NCI-H524 (cell line): Measurements from ENCODE around the gene INTS7.
"Not testable (repeated sequence)": the region's sequence is repeated elsewhere in the genome, so short reads cannot be mapped to it uniquely, and the experiment has no call there.

ENCODE experiments used
- DNase-seq, 2 experiments: peaks; one replicate each; lab custom pipeline; 2025; lab: John Stamatoyannopoulos, UW

INTS7 gene

DNA sequence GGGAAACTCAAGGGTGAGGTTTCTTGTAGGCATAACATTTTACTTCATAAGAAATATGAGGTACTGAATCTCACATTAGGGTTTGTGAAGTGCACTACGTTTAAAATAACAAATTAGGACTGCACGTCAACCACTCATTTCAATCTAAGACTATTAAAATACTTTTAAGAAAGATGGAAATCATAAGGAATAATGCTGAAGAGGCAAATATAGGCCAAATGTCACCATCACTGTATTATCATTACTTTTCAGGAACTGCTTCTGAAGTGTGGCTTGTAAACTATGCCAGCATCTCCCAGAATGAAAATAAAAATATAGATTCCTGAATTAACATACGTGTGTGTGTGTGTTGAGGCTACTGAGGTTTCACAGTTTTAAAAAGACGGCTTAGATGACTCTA is 56.8 kb downstream of the INTS7 start:
- no peak for DNase-seq

DNA sequence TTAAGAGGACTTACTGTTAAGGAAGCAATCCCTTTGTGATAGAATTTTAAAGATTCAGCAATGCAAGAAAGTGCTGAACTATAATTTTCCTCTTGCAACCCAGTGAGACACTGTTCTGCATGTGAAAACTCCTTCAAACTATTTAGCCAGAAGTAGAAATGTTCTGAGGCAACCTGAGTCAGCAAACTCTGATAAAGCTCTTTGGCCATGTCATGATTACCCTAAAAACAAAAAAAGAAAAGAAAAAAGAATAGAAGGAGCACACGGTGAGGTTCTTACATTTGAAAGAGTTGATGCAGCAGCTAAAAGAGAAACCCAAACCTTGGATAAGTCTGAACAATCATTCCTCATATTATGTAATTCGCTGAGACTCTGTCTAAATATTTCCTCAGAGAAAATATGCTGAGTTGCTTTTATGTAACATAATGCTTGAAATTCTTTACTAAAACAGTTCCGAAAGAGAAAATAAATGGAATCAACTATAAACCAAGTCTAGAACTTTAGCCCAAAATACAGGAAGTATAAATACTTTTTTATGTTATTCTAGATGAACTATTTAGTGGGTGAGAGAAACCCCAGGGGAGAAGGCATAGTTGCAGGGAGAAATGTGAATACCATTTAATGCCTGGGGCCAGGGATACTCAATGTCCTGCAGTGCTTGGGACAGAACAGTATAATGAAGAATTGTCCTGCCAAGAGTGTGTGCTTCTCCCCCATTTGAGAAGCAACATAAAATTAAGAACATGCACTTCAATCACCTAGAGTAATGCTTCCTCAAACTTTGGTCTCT is 60.0 kb downstream of the INTS7 start:
- no peak for DNase-seq

DNA sequence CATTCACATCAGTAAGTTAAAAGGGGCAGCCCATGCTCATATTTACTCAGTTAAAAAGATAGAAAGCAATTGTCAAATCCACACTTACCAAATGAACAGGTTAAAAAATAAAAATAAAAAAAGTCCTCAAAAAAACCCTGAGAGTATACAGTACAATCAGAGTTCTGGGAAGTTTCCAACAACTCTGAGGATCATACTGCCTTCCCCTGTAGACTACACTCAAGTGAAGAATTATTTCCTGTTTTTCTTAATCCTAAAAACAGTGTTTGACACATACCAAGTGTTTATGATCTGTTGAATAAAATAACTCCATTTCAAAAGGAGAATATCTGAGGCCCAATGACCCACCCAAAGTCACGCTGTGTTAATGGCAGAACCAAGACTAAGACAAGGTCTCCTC is 61.8 kb downstream of the INTS7 start:
- no peak for DNase-seq

DNA sequence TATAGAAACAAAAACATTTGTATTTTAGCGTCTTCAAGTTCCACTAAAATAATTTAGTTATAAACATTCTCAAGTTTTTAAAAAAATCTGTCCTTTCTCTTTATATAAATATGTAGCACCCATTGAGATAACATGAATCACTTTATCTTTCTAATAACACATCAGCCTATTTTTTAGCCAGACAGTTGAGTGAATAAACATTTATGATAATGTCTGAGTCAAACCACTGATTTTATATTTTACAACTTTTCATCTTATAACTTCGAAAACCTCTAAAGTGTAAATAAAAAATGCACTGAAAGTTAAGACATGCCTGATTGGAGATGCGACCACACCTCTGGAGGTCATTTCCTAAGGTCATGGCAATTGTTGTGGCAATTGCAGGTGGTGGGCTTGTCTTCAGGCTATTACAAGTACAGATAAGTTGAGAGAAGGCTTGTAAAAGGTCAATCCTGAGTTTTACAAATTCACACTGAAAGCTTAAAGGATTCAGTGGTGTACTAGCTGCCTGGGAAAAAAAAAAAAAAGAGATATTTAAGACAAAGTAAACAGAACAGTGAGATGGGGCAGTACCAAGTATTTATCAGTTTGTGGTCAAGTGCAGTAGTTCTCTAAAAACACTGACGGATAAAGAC is 67.0 kb downstream of the INTS7 start:
- DNase-seq = no peak

DNA sequence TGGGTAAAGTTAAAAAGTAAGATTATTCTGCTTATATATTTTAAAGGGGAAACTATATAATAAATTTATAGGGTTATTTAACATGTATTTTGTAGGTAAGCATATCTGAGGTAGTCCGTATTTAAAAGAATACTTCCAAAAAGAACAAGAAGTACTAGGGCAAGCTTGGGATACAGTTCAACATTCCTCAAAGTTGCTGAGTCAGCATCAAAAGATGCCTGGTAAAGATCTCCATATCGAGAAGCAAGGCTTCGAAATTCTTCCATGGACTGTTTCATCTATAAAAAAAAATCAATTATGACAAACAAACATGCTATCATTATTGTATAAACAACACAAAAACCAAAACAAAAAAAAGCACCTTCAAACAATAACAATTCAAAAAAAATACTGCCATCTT is 67.7 kb downstream of the INTS7 start:
- no peak for DNase-seq

DNA sequence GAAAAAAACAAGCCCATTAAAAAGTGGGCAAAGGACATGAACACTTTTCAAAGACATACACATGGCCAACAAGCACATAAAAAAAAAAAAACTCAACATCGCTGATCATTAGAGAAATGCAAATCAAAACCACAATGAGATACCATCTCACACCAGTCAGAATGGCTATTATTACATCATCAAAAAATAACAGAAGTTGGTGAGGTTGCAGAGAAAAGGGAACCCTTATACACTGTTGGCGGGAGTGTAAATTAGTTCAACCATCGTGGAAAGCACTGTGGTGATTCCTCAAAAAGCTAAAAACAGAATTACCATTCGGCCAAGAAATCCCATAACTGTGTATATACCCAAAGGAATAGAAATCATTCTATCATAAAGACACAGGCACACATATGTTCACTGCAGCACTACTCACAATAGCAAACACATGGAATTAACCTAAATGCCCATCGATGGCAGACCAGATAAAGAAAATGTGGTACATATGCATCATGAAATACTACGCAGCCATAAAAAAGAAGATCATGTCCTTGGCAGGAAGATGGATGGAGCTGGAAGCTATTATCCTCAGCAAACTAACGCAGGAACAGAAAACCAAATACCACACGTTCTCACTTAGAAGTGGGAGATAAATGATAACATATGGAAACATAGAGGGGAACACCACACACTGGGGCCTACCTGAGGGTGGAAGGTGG is 70.1 kb downstream of the INTS7 start:
- DNase-seq = no peak

DNA sequence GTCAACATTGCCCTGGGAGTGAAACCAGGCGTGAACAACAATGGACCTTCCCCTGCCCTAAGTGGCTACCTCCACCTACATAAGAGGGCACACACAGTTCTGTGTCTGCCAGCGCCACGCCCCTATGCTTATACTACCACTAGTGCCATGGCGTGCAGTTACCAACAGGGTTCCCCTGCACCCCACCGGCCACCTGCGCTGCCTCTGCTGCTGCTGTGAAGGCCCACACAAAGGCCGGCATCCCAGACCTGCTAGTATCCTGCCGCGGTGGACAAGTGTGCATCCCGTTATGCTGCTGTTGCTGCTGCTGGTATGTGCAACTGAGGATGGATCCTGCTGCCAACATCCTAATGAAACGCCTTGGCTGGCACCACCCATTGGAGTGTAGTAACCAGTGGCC is 75.7 kb downstream of the INTS7 start:
- DNase-seq = no peak

DNA sequence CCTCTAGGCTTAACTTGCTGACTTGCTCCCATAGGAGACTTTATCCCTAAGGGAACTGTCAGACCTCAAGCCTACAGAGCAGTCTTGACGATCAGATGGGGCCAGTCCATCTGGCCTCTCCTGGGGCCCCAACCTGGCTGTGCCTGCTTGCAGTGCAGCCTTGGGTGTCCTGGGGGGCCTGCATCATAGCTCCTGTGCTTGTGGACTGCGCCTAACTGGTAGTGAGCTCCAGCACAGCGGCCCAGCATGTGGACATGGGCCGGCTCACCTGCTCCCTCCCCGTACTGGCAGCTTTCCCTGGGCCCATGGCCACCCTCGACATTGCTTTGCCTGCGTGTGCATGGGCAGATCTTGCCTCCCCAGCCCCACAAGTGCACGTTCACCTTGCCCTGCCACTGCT is 76.1 kb downstream of the INTS7 start:
- DNase-seq = no peak

DNA sequence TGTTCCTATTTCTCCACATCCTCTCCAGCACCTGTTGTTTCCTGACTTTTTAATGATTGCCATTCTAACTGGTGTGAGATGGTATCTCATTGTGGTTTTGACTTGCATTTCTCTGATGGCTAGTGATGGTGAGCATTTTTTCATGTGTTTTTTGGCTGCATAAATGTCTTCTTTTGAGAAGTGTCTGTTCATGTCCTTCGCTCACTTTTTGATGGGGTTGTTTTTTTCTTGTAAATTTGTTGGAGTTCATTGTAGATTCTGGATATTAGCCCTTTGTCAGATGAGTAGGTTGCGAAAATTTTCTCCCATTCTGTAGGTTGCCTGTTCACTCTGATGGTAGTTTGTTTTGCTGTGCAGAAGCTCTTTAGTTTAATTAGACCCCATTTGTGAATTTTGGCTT is 81.3 kb downstream of the INTS7 start:
- DNase-seq = not testable (repeated sequence)

DNA sequence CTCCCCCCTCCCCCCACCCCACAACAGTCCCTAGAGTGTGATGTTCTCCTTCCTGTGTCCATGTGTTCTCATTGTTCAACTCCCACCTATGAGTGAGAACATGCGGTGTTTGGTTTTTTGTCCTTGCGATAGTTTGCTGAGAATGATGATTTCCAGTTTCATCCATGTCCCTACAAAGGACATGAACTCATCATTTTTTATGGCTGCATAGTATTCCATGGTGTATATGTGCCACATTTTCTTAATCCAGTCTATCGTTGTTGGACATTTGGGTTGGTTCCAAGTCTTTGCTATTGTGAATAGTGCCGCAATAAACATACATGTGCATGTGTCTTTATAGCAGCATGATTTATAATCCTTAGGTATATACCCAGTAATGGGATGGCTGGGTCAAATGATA is 81.8 kb downstream of the INTS7 start:
- not testable (repeated sequence) for DNase-seq

DNA sequence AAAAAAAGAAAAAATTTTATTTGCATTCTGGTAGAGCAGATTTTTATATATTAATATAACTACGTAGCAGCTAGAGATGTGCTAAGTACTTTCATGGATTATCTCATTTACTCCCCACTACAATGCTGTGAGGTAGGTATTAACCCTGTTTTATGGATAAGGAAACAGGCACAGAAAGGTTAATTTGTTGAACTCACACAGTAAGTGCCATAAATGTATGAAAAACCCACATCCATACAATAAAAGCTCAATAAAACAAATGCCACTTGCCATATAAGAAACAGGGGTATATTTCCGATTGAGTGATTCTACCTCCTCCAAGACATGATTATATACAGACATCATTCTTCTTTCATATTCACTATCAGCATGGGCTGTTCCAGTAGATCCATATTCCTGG is 83.1 kb downstream of the INTS7 start:
- DNase-seq = no peak

DNA sequence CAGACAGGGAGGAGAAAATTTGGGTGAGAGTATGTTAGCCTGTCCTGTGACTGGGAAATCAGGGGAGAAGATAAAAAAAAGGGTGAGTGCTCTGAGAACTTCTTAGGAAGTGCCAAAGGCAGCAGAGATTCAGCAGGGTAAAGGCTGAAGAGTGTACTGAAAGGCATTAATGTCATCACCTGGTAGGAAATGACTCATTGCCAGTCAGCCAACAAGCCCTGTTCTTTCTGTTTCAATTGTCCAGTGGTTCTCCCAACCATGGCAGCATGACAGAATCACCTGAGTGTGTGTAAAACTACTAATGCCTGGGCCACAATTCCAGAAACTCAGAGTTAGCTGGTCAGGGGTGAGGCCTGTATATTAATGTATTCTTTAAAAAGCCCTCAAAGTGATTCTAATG is 83.5 kb downstream of the INTS7 start:
- no peak for DNase-seq

DNA sequence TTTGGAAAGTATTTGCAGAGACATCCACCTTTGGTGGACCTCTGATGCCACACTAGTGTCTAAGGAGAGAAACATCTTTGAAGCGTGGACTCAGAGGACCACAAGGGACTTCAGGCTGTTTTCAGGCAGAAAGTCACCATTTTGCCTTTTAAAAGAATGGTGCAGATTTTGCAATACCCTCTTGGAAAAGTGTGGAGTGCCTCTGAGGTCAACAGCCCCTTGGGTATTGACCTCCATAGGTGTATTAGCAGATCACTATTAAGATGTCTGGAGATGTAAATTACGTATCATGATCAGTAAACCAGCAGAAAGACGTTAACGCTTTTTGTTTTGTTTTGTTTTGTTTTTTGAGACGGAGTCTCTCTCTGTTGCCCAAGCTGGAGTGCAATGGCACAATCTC is 87.0 kb downstream of the INTS7 start:
- no peak for DNase-seq

DNA sequence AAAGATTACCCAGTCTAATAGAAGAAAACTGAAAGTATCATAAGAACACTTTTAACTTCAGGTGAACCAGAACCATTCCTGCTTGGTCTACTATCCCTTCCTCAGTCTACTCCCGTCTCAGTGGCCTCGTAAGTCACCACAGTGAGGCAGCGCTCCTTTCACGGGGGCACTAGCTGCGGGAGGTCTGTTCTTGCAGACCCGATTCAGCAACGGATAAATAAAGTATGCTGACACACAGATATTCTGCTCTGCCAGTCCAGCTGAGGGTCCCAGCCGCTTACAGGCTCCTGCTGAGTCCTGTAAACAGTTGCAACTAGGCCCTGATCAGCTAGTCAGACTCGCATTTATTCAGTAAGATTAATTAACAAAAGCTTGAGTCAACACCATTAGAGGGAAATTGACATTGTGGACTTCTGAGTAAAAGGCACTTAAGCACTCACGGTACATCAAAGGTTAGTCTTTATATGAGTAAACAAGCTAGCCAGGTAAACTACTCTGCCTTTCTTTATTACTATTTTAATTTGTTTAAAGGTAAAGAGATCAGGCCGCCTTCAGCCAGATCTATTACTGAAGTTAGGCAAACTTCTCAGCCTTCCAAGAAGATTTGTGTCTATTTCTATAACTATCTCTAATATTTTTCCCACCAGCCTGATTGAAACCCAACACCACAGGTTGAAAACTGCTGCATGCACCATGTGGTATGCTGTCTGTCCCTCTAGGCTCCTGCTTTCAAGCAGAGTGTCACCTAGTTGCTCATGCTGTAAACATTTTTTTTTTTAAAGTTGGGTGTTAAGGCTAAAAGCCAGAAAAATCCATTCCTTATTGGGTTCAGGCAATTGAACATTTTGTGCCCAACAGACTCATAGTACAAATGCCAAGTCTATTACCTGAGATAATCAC is 87.7 kb downstream of the INTS7 start:
- no peak for DNase-seq

DNA sequence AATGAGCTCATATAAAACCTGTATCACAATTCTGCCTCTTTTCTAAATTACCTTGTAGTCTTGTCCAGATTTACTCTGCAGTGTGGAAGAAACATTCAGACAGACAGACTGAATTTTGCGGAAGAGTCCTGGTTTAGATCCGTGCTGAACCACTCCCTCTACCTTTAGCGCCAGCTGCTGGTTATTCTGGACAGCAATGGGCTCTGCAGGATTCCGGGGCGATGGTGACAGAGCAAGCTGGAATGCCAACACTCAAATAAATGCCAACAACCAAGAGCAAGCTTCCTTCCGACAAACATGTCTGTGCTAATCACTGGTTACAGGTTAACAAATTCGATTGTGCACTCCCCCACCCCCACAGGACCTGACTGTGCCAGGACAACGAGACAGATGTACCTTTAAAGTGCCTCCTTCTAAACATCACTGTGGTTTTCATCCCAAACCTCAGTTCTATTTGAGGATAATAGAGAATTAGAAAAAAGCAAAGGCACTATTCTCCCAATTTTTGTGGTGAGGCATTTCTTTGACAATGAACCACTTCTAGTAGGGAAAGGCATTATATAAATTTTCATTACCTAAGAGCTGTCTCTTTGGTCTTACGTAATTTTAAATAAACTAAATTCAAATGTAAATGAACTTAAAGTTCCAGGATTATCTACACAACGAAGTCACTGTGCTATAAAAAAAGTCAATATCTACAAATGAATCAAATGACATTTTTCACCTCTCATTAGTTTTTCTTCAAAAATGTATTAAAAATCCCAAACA is 90.4 kb downstream of the INTS7 start:
- DNase-seq = peak in 1 of 2 experiments; percentile 1

DNA sequence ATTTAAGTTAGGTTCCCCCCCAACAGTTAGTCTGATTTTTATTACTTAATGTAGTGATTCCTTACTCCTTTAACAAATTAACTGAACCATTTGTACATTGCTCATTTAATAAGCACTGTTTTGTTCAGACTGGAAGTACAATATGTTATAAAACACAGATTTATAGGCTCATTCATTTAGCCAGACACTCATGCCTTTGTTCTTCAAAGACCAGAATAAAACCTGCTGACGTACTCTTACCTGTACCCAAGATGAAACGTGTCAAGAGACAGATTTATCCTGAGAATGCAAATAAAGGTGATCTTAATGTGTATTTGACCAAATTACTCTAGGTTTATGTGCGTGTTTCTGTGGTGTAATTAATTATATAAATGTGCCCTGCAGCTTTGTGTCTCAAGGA is 92.8 kb downstream of the INTS7 start:
- DNase-seq = no peak

DNA sequence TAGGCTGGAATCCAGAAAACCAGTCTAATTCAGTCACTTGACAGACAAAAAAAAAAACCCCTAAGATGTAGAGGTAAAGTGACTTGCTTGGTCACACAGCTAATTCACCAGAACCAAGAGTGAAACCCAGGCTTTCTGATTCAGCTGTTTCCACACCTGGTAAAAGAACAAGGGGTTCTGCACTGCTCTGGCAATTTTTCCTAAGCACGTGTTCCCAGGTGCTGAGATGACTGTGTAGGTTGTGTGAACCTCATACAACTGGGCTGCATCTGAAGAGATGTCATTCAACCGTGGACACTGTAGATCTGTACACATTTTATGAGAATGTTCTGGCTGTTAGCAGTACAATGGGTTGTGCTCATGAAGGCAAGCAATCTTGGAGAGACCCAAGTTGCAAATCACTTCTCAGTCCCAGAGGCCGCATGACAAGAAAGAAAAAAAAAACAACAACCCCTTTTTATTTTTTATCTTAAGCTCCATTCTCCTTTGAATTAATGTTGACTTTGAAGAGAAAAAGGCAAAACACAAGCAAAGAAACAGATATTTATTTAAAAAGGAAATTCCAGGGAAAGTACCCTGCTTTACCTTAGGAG is 95.4 kb downstream of the INTS7 start:
- no peak for DNase-seq

DNA sequence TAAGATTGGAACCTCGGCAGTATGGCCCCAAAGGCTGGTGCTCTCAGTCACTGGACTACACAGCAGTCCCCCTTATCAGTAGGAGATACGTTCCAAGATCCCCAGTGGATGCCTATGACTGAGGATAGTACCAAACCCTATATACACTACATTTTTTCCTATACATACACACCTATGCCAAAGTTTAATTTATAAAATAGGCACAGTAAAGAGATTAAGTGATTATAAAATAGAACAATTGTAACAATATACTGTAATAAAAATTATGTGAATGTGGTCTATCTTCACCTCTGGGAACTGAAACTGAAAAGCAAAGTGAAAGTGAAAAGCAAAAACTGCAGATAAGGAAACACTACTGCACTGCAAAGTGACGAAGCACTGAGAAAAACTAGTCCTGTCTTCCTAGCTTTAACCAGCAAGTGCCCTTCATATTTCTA is 96.8 kb downstream of the INTS7 start:
- no peak for DNase-seq

DNA sequence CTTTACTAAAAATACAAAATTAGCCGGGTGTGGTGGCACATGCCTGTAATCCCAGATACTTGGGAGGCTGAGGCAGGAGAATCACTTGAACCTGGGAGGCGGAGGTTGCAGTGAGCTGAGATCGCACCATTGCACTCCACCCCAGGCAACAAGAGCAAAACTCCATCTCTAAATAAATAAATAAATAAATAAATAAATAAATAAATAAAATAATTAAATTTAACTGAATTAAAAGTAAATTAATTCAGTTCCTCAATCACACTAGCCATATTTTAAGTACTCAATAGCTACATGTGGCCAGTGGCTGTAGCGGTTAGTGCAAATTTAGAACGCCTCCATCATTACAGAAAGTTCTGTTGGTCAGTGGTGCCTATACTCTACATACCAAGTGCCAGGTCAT is 97.9 kb downstream of the INTS7 start:
- not testable (repeated sequence) for DNase-seq

DNA sequence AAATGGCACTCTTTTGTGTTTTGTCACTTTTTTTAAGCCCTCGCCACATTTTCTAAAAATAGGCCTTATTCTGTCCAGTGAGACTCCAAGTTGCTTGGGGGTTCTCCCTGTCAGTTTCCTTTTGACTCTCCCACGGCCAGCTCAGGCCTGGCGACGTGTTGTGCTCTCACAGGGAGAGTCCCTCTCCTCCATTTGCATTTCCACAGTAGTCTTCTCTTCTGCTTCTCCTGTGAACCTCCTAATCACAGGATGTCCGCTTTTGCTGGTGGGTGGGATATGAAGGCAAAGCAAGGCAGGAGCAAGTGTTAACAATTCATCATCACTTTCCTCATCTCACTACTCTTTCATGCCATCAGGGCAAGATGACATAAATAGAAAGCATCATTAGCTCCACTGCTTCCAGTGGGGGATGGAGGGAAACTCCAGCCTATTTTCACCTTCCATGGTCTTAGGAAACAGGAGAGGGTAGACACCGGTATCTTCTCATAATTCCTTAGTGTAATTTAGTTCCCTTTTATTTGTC is 99.8 kb downstream of the INTS7 start:
- DNase-seq = no peak
